NCI-H1694 (cell line): ENCODE data around the gene GNAZ.
"Not testable (repeated sequence)": the region's sequence is repeated elsewhere in the genome, so short reads cannot be mapped to it uniquely, and the experiment has no call there.

Experiments
- DNase-seq: peaks from one replicate; lab custom pipeline; 2025; lab: John Stamatoyannopoulos, UW

GNAZ gene

GRCh38 chr22:23070418-23071229 lies at the start of gene GNAZ:
TSS of gene GNAZ (plus strand) at chr22:23070519. CDS start at chr22:23095696, 25,177 bp downstream.
- no peak for DNase-seq

GRCh38 chr22:23020659-23021293 lies 49.5 kb upstream of the GNAZ start:
- DNase-seq = no peak

GRCh38 chr22:23021660-23022353 lies 48.5 kb upstream of the GNAZ start:
- not testable (repeated sequence) for DNase-seq

- no peak for DNase-seq
Measured at GRCh38 chr22:23023294-23023693, 47.0 kb upstream of the GNAZ start.

- DNase-seq = no peak
Measured at GRCh38 chr22:23026777-23027176, 43.5 kb upstream of the GNAZ start.

GRCh38 chr22:23027849-23028248 lies 42.5 kb upstream of the GNAZ start:
- not testable (repeated sequence) for DNase-seq

GRCh38 chr22:23029521-23030228 lies 40.6 kb upstream of the GNAZ start:
- DNase-seq = no peak

GRCh38 chr22:23031381-23031780 lies 38.9 kb upstream of the GNAZ start:
- DNase-seq = no peak

GRCh38 chr22:23031786-23032185 lies 38.5 kb upstream of the GNAZ start:
- DNase-seq = no peak

GRCh38 chr22:23032658-23033057 lies 37.7 kb upstream of the GNAZ start:
- DNase-seq = no peak

- peak; percentile 5 for DNase-seq
Measured at GRCh38 chr22:23033116-23033905, 37.0 kb upstream of the GNAZ start.

- DNase-seq = no peak
Measured at GRCh38 chr22:23034621-23035556, 35.4 kb upstream of the GNAZ start.

GRCh38 chr22:23035557-23036277 lies 34.6 kb upstream of the GNAZ start:
- DNase-seq = no peak

GRCh38 chr22:23036684-23037428 lies 33.5 kb upstream of the GNAZ start:
- peak; percentile 48 for DNase-seq

- no peak for DNase-seq
Measured at GRCh38 chr22:23037429-23038333, 32.6 kb upstream of the GNAZ start.

- no peak for DNase-seq
Measured at GRCh38 chr22:23038334-23038642, 32.0 kb upstream of the GNAZ start.

GRCh38 chr22:23038902-23039301 lies 31.4 kb upstream of the GNAZ start:
- DNase-seq = no peak

GRCh38 chr22:23042179-23042578 lies 28.1 kb upstream of the GNAZ start:
- DNase-seq = no peak
